ENCODE data around the gene FAM131A. TPM values are rescaled to one million over a fixed set of nuclear protein-coding genes. Genes with fewer than 3 reads are reported as not detected.

The FAM131A gene
- total RNA-seq, 2 experiments from 2014 or later = 3.7 to 3.8 TPM

GRCh38 chr3:184371570-184372018 lies 34.2 kb downstream of the FAM131A start:
- BruUV-seq (replicated peaks) = no TSS peak
- H3K9me2 ChIP-seq (ENCODE audit: insufficient read depth, low read length) = no peaks in the 10 kb centered on the region
- peak; percentile 81 for DNase-seq (ENCODE audit: low spot score)
- peak; percentile 87 for TF ChIP-seq CTCF (conservative IDR thresholded peaks at IDR 0.05; ENCODE audit: low read length)
- TF ChIP-seq EZH2phosphoT487 (IDR thresholded peaks at IDR 0.05; ENCODE audit: borderline replicate concordance, low read depth, low read length) = no peak
- peaks cover 6% of the 10 kb centered on the region for H3K4me1 ChIP-seq (ENCODE audit: insufficient read depth, low read length, poor library complexity, severe bottlenecking)
- POLR2A ChIA-PET = interaction anchor here (0.7 kb wide), 1 partner anchor 461 kb away, joined by 3 read pairs; no protein-coding TSS in a partner anchor
- H3K4me2 ChIP-seq (ENCODE audit: low read length) = no peak overlapping the region
- H3K36me3 ChIP-seq (ENCODE audit: insufficient read depth, low read length) = peaks cover 34% of the 10 kb centered on the region
- H4K20me1 ChIP-seq (ENCODE audit: insufficient read depth, low read length) = no peaks in the 10 kb centered on the region
- CTCF ChIA-PET (ENCODE audit: unreplicated experiment) = interaction anchor here (0.5 to 2.0 kb wide), 6 partner anchors 10 to 171 kb away, joined by 4 to 9 read pairs (median 4); no protein-coding TSS in a partner anchor
- intact Hi-C loops (cut with micrococcal nuclease; ENCODE audit: unreplicated experiment) = loop anchor here (2.0 kb wide), 2 partner anchors 141 to 173 kb away; no protein-coding TSS in a partner anchor
- no peaks in the 10 kb centered on the region for H3K9me3 ChIP-seq (ENCODE audit: low read length)
- H3K4me3 ChIP-seq (ENCODE audit: low read depth, low read length, poor library complexity, severe bottlenecking) = no peak overlapping the region
- H3K27ac ChIP-seq (ENCODE audit: low read depth, low read length, poor library complexity, severe bottlenecking) = no peak overlapping the region
- no peaks in the 10 kb centered on the region for H3K79me2 ChIP-seq (ENCODE audit: insufficient read depth, low read depth, low read length)
- no peak overlapping the region for H2AFZ ChIP-seq (ENCODE audit: low read length)

- intact Hi-C loops (cut with micrococcal nuclease; ENCODE audit: unreplicated experiment) = no loop called here
- TF ChIP-seq EZH2phosphoT487 (IDR thresholded peaks at IDR 0.05; ENCODE audit: borderline replicate concordance, low read depth, low read length) (no peak), CTCF (conservative IDR thresholded peaks at IDR 0.05; ENCODE audit: low read length) (no peak)
- H3K36me3 ChIP-seq (ENCODE audit: insufficient read depth, low read length) = peaks cover 26% of the 10 kb centered on the region
- no peaks in the 10 kb centered on the region for H3K79me2 ChIP-seq (ENCODE audit: insufficient read depth, low read depth, low read length)
- no peak overlapping the region for H3K4me3 ChIP-seq (ENCODE audit: low read depth, low read length, poor library complexity, severe bottlenecking)
- no peaks in the 10 kb centered on the region for H3K9me2 ChIP-seq (ENCODE audit: insufficient read depth, low read length)
- peaks cover 10% of the 10 kb centered on the region for H3K4me1 ChIP-seq (ENCODE audit: insufficient read depth, low read length, poor library complexity, severe bottlenecking)
- no peak overlapping the region for H3K4me2 ChIP-seq (ENCODE audit: low read length)
- POLR2A ChIA-PET = no interaction called here
- no peak overlapping the region for H3K27ac ChIP-seq (ENCODE audit: low read depth, low read length, poor library complexity, severe bottlenecking)
- H4K20me1 ChIP-seq (ENCODE audit: insufficient read depth, low read length) = no peaks in the 10 kb centered on the region
- DNase-seq (ENCODE audit: low spot score) = no peak
- CTCF ChIA-PET (ENCODE audit: unreplicated experiment) = interaction anchor here (1.2 to 2.0 kb wide), 2 partner anchors 142 to 169 kb away, joined by 4 to 9 read pairs; no protein-coding TSS in a partner anchor
- no peak overlapping the region for H2AFZ ChIP-seq (ENCODE audit: low read length)
- H3K9me3 ChIP-seq (ENCODE audit: low read length) = no peaks in the 10 kb centered on the region
- BruUV-seq (replicated peaks) = no TSS peak
Observed at GRCh38 chr3:184372296-184372821, 35.0 kb downstream of the FAM131A start.

GRCh38 chr3:184372911-184373310 lies 35.5 kb downstream of the FAM131A start:
- no TSS peak for BruUV-seq (replicated peaks)
- Histone ChIP-seq H3K9me2 (ENCODE audit: insufficient read depth, low read length) (no peaks in the 10 kb centered on the region), H3K79me2 (ENCODE audit: insufficient read depth, low read depth, low read length) (no peaks in the 10 kb centered on the region), H4K20me1 (ENCODE audit: insufficient read depth, low read length) (no peaks in the 10 kb centered on the region), H3K4me3 (ENCODE audit: low read depth, low read length, poor library complexity, severe bottlenecking) (no peak overlapping the region), H3K4me2 (ENCODE audit: low read length) (no peak overlapping the region), H2AFZ (ENCODE audit: low read length) (no peak overlapping the region), H3K36me3 (ENCODE audit: insufficient read depth, low read length) (peaks cover 23% of the 10 kb centered on the region), H3K9me3 (ENCODE audit: low read length) (no peaks in the 10 kb centered on the region), H3K4me1 (ENCODE audit: insufficient read depth, low read length, poor library complexity, severe bottlenecking) (peaks cover 15% of the 10 kb centered on the region), H3K27ac (ENCODE audit: low read depth, low read length, poor library complexity, severe bottlenecking) (no peak overlapping the region)
- ChIA-PET CTCF (ENCODE audit: unreplicated experiment) (interaction anchor here (2.0 kb wide), 1 partner anchor 141 kb away, joined by 9 read pairs; no protein-coding TSS in a partner anchor), POLR2A (no interaction called here)
- DNase-seq (ENCODE audit: low spot score) = no peak
- intact Hi-C loops (cut with micrococcal nuclease; ENCODE audit: unreplicated experiment) = no loop called here
- TF ChIP-seq EZH2phosphoT487 (IDR thresholded peaks at IDR 0.05; ENCODE audit: borderline replicate concordance, low read depth, low read length) (no peak), CTCF (conservative IDR thresholded peaks at IDR 0.05; ENCODE audit: low read length) (no peak)
